Osteoblast (primary cell): ENCODE data around the gene NAV2. TPM values are rescaled to one million over a fixed set of nuclear protein-coding genes. Genes with fewer than 3 reads are reported as not detected.
A peak's percentile ranks its signal among the peaks of the same experiment; 100 is the strongest.

Experiments used
- DNase-seq: peaks from one replicate; pipeline ENCODE4 v3.0.0; 2011; ENCODE audit warnings: low spot score, mixed read lengths; ENCODE audit not compliant: insufficient read length; ENCODE audit errors: missing footprints
- H2AFZ ChIP-seq: 2 replicates; pipeline ENCODE4 v1.6.0; 2011; ENCODE audit warnings: mild to moderate bottlenecking, low read length
- H3K27ac ChIP-seq: 2 replicates; pipeline ENCODE4 v1.5.1; 2011; ENCODE audit warnings: mild to moderate bottlenecking, low read depth, low read length, moderate library complexity
- H3K27me3 ChIP-seq: 2 replicates; pipeline ENCODE4 v1.6.0; 2012; ENCODE audit warnings: mild to moderate bottlenecking, control low read depth, inconsistent platforms, low read length, moderate library complexity; ENCODE audit not compliant: insufficient read depth
- H3K36me3 ChIP-seq: 2 replicates; pipeline ENCODE4 v1.5.1; 2011; ENCODE audit warnings: mild to moderate bottlenecking, low read length, control low read depth, moderate library complexity; ENCODE audit not compliant: insufficient read depth
- H3K4me1 ChIP-seq: 2 replicates; pipeline ENCODE4 v1.5.1; 2011; ENCODE audit warnings: mild to moderate bottlenecking, low read length, control low read depth, moderate library complexity; ENCODE audit not compliant: insufficient read depth
- H3K4me2 ChIP-seq: 2 replicates; pipeline ENCODE4 v1.6.0; 2011; ENCODE audit warnings: mild to moderate bottlenecking, low read length; ENCODE audit not compliant: insufficient read depth
- H3K4me3 ChIP-seq: fragments of 200-600 bp; sonication (generic); 3 replicates; pipeline ENCODE4 v1.5.1; 2012; ENCODE audit warnings: mild to moderate bottlenecking, low read length, inconsistent platforms; ENCODE audit not compliant: insufficient read depth
- H3K79me2 ChIP-seq: 2 replicates; pipeline ENCODE4 v1.6.0; 2012; ENCODE audit warnings: mild to moderate bottlenecking, low read length, control low read depth, inconsistent platforms; ENCODE audit not compliant: insufficient read depth
- H3K9me3 ChIP-seq: 2 replicates; pipeline ENCODE4 v1.5.1; 2011; ENCODE audit warnings: low read depth, low read length, control low read depth
- H4K20me1 ChIP-seq: 2 replicates; pipeline ENCODE4 v1.6.0; 2012; ENCODE audit warnings: mild to moderate bottlenecking, low read length, control low read depth; ENCODE audit not compliant: insufficient read depth
- total RNA-seq: library from RNA; depleted of rRNA; stranded (reverse); fragments of >200 nt; gene quantifications from 2 replicates; pipeline ENCODE4 v1.2.3, GENCODE V29; 2012
- TF ChIP-seq, protein P1 (sequence below): IDR thresholded peaks from 2 replicates; pipeline ENCODE4 v1.5.1; 2011; ENCODE audit warnings: mild to moderate bottlenecking, low read depth, low read length, moderate library complexity; ENCODE audit errors: extremely low read depth

The NAV2 gene
- total RNA-seq, 1 donor, result 8.7 TPM

DNA sequence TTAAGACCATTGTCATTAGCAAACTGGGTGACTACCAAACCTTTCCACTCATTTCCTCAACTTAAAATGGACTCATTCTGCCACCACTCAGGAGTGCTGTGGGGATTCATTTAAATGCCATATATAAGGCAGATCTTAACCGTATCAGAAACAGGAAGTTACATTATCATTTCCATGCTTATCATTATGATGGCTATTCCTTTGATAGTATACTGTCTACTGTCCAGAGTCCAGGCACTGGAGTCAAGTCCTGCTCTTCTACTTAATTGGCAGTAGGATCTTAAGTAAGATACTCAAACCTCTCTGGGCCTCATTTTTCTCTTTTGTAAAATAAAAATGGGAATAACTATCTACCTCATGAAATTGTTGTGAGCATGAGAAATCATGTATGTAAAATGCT is 8.4 kb upstream of the NAV2 start:
- no peaks in the 10 kb centered on the region for H4K20me1 ChIP-seq
- H2AFZ ChIP-seq, result no peak overlapping the region
- no peaks in the 10 kb centered on the region for H3K36me3 ChIP-seq
- no peak overlapping the region for H3K4me2 ChIP-seq
- H3K27me3 ChIP-seq, result no peaks in the 10 kb centered on the region
- H3K4me3 ChIP-seq, result no peak overlapping the region
- H3K27ac ChIP-seq, result no peak overlapping the region
- no peak for DNase-seq
- H3K9me3 ChIP-seq, result no peaks in the 10 kb centered on the region
- H3K79me2 ChIP-seq, result no peaks in the 10 kb centered on the region
- TF ChIP-seq, protein P1, sequence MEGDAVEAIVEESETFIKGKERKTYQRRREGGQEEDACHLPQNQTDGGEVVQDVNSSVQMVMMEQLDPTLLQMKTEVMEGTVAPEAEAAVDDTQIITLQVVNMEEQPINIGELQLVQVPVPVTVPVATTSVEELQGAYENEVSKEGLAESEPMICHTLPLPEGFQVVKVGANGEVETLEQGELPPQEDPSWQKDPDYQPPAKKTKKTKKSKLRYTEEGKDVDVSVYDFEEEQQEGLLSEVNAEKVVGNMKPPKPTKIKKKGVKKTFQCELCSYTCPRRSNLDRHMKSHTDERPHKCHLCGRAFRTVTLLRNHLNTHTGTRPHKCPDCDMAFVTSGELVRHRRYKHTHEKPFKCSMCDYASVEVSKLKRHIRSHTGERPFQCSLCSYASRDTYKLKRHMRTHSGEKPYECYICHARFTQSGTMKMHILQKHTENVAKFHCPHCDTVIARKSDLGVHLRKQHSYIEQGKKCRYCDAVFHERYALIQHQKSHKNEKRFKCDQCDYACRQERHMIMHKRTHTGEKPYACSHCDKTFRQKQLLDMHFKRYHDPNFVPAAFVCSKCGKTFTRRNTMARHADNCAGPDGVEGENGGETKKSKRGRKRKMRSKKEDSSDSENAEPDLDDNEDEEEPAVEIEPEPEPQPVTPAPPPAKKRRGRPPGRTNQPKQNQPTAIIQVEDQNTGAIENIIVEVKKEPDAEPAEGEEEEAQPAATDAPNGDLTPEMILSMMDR, result no peak
- peaks cover 6% of the 10 kb centered on the region for H3K4me1 ChIP-seq

DNA sequence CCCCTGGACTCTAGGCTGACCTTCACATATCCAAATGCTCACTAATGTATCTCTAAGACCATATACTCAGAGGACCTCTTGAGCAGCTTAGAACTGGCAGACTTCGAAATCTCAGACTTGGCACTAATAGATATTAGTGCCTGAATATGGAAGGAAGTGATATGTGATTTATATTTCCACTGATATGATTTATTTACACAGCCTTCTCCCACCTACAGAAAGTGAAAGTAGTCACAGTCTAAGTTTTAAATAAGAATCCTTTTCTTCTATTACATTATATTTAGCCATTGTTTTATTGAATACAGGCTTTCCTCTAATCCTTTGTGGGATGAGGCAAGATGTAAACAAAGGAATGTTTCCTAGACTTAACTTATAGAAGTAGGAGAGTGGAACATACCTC is 6.7 kb upstream of the NAV2 start:
- no peak for DNase-seq
- Histone ChIP-seq H4K20me1 (no peaks in the 10 kb centered on the region), H2AFZ (peak overlapping the region; percentile 63), H3K4me1 (peaks cover 6% of the 10 kb centered on the region), H3K4me3 (no peak overlapping the region), H3K27me3 (no peaks in the 10 kb centered on the region), H3K79me2 (no peaks in the 10 kb centered on the region), H3K27ac (no peak overlapping the region), H3K9me3 (no peaks in the 10 kb centered on the region), H3K4me2 (peak overlapping the region; percentile 17), H3K36me3 (no peaks in the 10 kb centered on the region)
- TF ChIP-seq, protein P1, result no peak

- Histone ChIP-seq H2AFZ (peak overlapping the region; percentile 86), H3K4me1 (peaks cover 38% of the 10 kb centered on the region), H3K27me3 (no peaks in the 10 kb centered on the region), H3K79me2 (peaks cover 31% of the 10 kb centered on the region), H3K4me3 (peak overlapping the region; percentile 87), H3K36me3 (no peaks in the 10 kb centered on the region), H3K27ac (peak overlapping the region; percentile 86), H4K20me1 (peaks cover 2% of the 10 kb centered on the region), H3K4me2 (peak overlapping the region; percentile 86), H3K9me3 (no peaks in the 10 kb centered on the region)
- DNase-seq, result no peak
- TF ChIP-seq, protein P1, result no peak
Observed at GRCh38 chr11:19711911-19712280, 741 bp upstream of the NAV2 start.

DNA sequence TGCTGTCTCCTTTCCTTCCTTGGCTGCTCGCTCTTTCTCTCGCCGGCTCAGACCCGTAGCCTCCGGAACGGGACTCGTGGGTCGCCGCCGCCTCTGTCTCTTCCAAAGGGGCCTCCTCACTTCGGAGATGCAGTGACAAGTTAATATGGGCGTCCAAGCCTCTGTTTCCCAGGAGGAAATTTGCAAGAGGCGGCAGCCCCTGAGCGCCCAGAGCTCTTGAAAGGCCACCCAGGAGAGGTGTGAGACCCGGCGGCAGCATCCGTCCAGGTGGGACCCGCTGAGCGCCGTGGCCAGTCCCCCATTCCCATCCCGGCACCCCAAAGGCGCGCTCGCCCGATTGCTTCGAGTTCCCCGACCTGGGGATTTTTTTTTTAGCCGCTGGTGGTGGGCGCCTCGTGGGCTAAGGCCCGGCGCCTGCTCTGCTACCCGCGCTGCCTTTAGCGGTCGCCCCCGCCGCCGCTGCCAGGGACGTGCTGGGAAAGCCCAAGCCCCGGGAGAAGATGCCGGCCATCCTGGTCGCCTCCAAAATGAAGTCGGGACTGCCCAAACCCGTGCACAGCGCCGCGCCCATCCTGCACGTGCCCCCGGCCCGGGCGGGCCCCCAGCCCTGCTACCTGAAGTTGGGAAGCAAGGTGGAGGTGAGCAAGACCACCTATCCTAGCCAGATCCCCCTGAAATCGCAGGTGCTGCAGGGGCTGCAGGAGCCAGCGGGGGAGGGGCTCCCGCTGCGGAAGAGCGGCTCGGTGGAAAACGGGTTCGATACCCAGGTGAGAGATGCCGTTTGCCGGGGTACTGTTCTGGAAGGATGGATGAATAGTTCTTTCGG is 772 bp downstream of the NAV2 start:
- Histone ChIP-seq H3K36me3 (no peaks in the 10 kb centered on the region), H3K27me3 (no peaks in the 10 kb centered on the region), H3K79me2 (peaks cover 45% of the 10 kb centered on the region), H3K27ac (peak overlapping the region; percentile 95), H3K4me3 (peak overlapping the region; percentile 87), H3K9me3 (no peaks in the 10 kb centered on the region), H3K4me1 (peaks cover 38% of the 10 kb centered on the region), H2AFZ (peak overlapping the region; percentile 30), H4K20me1 (peaks cover 2% of the 10 kb centered on the region), H3K4me2 (peak overlapping the region; percentile 94)
- TF ChIP-seq, protein P1, result no peak
- DNase-seq, result peak; percentile 87
